Motor neuron (in vitro differentiated cells): ENCODE results near the gene PTPRB. TPM values are rescaled to one million over a fixed set of nuclear protein-coding genes. Genes with fewer than 3 reads are reported as not detected.
A peak's percentile ranks its signal among the peaks of the same experiment; 100 is the strongest.

Experiments
- ATAC-seq, 8 experiments: fragments of 200-7000 bp; cut with Tn5 transposase; replicated peaks in 6 of 8; 2 replicates each; pipeline ENCODE4 v1.8.0; 2021; ENCODE audit warnings: mild to moderate bottlenecking in 8 of 8, moderate library complexity in 8 of 8
- H3K27ac ChIP-seq, 2 donors: fragments of 250-450 bp; sonication (Bioruptor Pico); 2 replicates each; pipeline ENCODE4 v1.9.0; 2021; ENCODE audit warnings: antibody characterized with exemption in 2 of 2, mild to moderate bottlenecking in 2 of 2, moderate library complexity in 1 of 2
- H3K4me1 ChIP-seq, 2 donors: fragments of 250-450 bp; sonication (Bioruptor Pico); replicated peaks in 1 of 2; 2 replicates each; pipeline ENCODE4 v1.6.1; 2021; ENCODE audit warnings: antibody characterized with exemption in 2 of 2, mild to moderate bottlenecking in 2 of 2, moderate library complexity in 1 of 2
- H3K4me3 ChIP-seq, 5 donors: fragments of 250-450 bp; sonication (Bioruptor Pico); 2 replicates each; pipeline ENCODE4 v1.9.0; 2021; ENCODE audit warnings: antibody characterized with exemption in 5 of 5, mild to moderate bottlenecking in 5 of 5, moderate library complexity in 4 of 5
- WGBS, 10 experiments: fragments of 450-650 bp; shearing (Covaris generic); methylation state at CpG; one replicate each; pipeline ENCODE4 v1.0.0; 2022; 5-methylcytosine and 5-hydroxymethylcytosine counted together
- in situ Hi-C, 9 experiments: fragments of 400-800 bp; cut with MboI; loops; one replicate each; pipeline ENCODE4 v1.15.0; 2021; ENCODE audit warnings: low sequenced_read_pairs in 9 of 9, low pct_unique_long_range_greater_than_20kb in 2 of 9; ENCODE audit not compliant: unreplicated experiment in 9 of 9
- total RNA-seq, 8 experiments: library from RNA; unstranded; fragments of 300-600 nt; gene quantifications; 2 replicates each; pipeline versions ENCODE4 v1.2.3 to v1.2.4, GENCODE V29; 2022

PTPRB gene
- total RNA-seq, 8 experiments from 2014 or later: 0.03 to 1.0 (median 0.43) TPM; not detected in 1

DNA sequence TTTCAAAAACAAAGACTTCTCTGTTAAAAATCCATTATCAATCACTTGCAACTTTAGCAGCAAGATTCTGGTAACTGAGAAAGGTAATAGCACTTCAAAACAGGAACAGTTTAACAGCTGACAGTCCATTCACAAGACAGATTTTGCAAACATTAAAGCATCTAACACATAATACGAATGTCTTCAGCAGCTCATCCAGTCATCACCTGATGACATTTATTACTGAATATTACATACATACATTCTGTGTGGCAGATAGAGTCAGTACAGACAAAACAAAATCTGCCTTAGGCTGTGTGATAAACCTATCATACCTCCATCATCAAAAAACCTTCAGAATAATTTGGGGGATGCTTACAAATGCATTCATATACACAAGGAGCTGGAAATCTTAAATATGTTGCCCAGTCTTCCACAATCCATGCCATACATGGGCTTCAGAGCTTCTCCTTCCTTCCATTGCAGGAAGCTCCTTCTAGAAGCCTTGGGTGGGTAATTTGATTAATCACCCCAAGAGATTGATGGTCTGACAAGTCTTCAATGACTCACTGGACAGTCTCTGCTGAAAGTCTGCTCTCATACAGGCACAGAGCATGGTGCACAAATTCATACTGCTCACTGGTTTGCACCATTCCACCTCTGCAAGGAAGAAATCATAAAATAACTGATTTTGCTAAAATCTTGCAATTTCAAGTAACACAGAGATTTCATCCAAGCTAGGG lies 1.6 kb upstream of the PTPRB start:
- 0 to 100% (median 60%) methylated on average over 1 of the region's 1 CpG; no CpG with 5 or more reads in 3 of the 10 experiments for WGBS, 10 experiments
- peak in 5 of 8 experiments; percentile 44 to 68 (median 57) for ATAC-seq
- Histone ChIP-seq H3K4me1 (no peaks in the 10 kb centered on the region), H3K4me3 (no peak overlapping the region), H3K27ac (no peak overlapping the region)
- in situ Hi-C loops: no loop called here

DNA sequence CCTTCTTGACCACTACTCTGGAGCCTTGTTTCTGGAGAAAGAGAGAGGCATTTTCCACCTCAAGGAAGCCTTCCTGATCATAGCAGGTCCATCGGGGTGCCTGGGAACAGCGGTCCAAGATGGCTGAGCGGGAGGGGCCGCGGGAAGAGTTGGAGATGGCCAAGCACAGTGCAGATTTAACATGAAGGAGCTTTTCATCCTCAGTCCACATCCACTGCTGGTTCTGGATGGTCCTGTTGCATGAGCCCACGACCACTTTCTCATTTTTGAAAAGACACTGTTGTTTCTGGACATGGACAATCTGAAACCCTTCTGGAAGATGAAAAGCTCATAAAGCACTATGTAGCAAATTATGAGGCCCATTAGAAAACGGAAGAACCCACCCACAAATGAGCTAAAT lies 1.5 kb downstream of the PTPRB start:
- ATAC-seq: no peak
- in situ Hi-C loops: no loop called here

GRCh38 chr12:70628701-70629480 lies 8.3 kb downstream of the PTPRB start:
- ATAC-seq: no peak
- WGBS, 10 experiments: 73 to 94% (median 89%) methylated on average over 1 to 3 of the region's 3 CpGs
- Histone ChIP-seq H3K4me3 (no peak overlapping the region), H3K27ac (no peak overlapping the region), H3K4me1 (no peaks in the 10 kb centered on the region)
- in situ Hi-C loops: no loop called here

More for the DNA sequence above, 1.5 kb downstream of the PTPRB start:
- Histone ChIP-seq H3K4me3 (no peak overlapping the region), H3K4me1 (no peaks in the 10 kb centered on the region), H3K27ac (no peak overlapping the region)
- WGBS, 10 experiments: 57 to 100% (median 85%) methylated on average over 1 to 7 of the region's 7 CpGs; no CpG with 5 or more reads in 1 of the 10 experiments

DNA sequence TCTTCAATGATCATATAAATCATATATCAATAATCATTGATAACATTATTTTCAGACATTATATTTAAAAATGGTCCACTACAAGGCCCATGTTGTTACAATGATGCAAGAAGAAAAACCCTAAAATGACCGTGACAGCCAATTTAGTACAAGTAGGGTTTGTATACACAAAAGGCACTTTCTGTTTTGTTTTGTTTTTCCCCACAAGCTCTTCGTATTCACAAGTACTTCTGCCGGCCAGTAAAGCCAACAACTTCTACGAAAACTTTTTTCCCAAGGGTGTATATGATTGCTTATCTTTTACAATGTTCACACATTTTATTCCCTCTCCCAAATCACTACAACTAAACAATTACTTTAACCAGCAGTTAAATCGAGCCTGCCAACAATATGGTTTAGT lies 9.6 kb downstream of the PTPRB start:
- WGBS, 10 experiments: 46 to 100% (median 85%) methylated on average over 1 to 5 of the region's 5 CpGs
- Histone ChIP-seq H3K4me1 (no peaks in the 10 kb centered on the region), H3K4me3 (no peak overlapping the region), H3K27ac (no peak overlapping the region)
- no peak for ATAC-seq
- in situ Hi-C loops: no loop called here

DNA sequence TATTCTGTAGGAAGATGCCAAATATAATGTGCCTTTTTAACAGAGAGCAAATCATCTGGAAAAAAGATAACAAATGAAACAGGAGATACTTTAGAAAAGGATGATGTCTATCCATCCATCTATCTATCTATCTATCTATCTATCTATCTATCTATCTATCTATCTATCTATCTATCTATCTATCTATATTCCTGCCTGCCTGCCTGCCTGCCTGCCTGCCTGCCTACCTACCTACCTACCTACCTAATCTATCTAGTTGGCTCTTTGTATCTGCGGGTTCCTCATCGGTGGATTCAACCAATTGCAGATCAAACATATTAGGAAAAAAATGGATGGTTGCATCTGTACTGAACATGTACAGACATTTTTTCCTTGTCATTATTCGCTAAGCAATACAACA lies 11.0 kb downstream of the PTPRB start:
- 40 to 100% (median 94%) methylated on average over 1 to 3 of the region's 3 CpGs; no CpG with 5 or more reads in 1 of the 10 experiments for WGBS, 10 experiments
- no peaks in the 10 kb centered on the region for H3K4me1 ChIP-seq
- ATAC-seq: no peak
- in situ Hi-C loops: no loop called here
- H3K4me3 ChIP-seq: no peak overlapping the region
- no peak overlapping the region for H3K27ac ChIP-seq

- in situ Hi-C loops: no loop called here
- H3K4me1 ChIP-seq: no peaks in the 10 kb centered on the region
- H3K27ac ChIP-seq: no peak overlapping the region
- ATAC-seq: no peak
- no peak overlapping the region for H3K4me3 ChIP-seq
- WGBS, 10 experiments: 54 to 100% (median 81%) methylated on average over 1 to 5 of the region's 5 CpGs
Observed at GRCh38 chr12:70619471-70620152, 17.6 kb downstream of the PTPRB start.

GRCh38 chr12:70618371-70618770 lies 18.9 kb downstream of the PTPRB start:
- 63 to 100% (median 92%) methylated on average over 1 to 4 of the region's 4 CpGs; no CpG with 5 or more reads in 1 of the 10 experiments for WGBS, 10 experiments
- Histone ChIP-seq H3K27ac (no peak overlapping the region), H3K4me1 (no peaks in the 10 kb centered on the region), H3K4me3 (no peak overlapping the region)
- in situ Hi-C loops: no loop called here
- ATAC-seq: no peak

DNA sequence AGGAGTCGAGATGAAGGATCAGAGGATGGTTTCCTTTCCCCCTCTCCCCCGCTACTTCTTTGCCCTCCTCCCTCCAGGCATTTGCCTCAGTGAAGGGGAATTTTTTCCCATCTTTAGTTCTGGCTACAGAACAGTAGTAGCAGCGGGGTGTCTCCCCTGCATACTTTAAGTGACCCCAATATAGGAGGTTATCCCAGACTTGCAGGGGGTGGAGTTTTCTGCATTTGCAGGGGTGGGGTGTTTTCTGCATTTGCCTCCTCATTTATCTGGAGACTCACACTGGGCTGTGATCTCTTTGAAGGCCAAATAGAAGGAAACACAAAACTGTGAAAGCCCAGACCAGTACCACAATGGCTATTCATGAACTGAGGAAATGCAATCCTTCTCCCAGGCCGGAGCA lies 19.8 kb downstream of the PTPRB start:
- 0 to 100% (median 37%) methylated on average over 1 of the region's 4 CpGs; no CpG with 5 or more reads in 4 of the 10 experiments for WGBS, 10 experiments
- no peak overlapping the region for H3K27ac ChIP-seq
- no peaks in the 10 kb centered on the region for H3K4me1 ChIP-seq
- in situ Hi-C loops: no loop called here
- peak in 2 of 8 experiments; percentile 29 to 35 for ATAC-seq
- H3K4me3 ChIP-seq: no peak overlapping the region

GRCh38 chr12:70615174-70615866 lies 21.9 kb downstream of the PTPRB start:
- ATAC-seq: peak in 2 of 8 experiments; percentile 60 to 76
- H3K27ac ChIP-seq: no peak overlapping the region
- WGBS, 10 experiments: 14 to 92% (median 56%) methylated on average over 2 to 5 of the region's 5 CpGs; no CpG with 5 or more reads in 1 of the 10 experiments

GRCh38 chr12:70609739-70610491 lies 27.3 kb downstream of the PTPRB start:
- in situ Hi-C loops: no loop called here
- 0% methylated on average over 2 to 4 of the region's 63 CpGs; no CpG with 5 or more reads in 8 of the 10 experiments for WGBS, 10 experiments
- no peak overlapping the region for H3K27ac ChIP-seq
- H3K4me3 ChIP-seq: peak overlapping the region; percentile 32 to 47 (median 34)
- peaks cover 4% of the 10 kb centered on the region in 2 donors for H3K4me1 ChIP-seq
- peak; percentile 77 to 97 (median 92) for ATAC-seq

More at GRCh38 chr12:70615174-70615866, 21.9 kb downstream of the PTPRB start:
- Histone ChIP-seq H3K4me3 (no peak overlapping the region), H3K4me1 (no peaks in the 10 kb centered on the region)
- in situ Hi-C loops: no loop called here

- 100% methylated on average over 1 of the region's 2 CpGs; no CpG with 5 or more reads in 8 of the 10 experiments for WGBS, 10 experiments
- Histone ChIP-seq H3K27ac (no peak overlapping the region), H3K4me3 (peak overlapping the region in 4 of 5 donors; percentile 32 to 47 (median 38)), H3K4me1 (peaks cover 4% of the 10 kb centered on the region in 2 donors)
- in situ Hi-C loops: no loop called here
- ATAC-seq: peak in 7 of 8 experiments; percentile 8 to 35 (median 20)
Observed at GRCh38 chr12:70609203-70609602, 28.0 kb downstream of the PTPRB start.

DNA sequence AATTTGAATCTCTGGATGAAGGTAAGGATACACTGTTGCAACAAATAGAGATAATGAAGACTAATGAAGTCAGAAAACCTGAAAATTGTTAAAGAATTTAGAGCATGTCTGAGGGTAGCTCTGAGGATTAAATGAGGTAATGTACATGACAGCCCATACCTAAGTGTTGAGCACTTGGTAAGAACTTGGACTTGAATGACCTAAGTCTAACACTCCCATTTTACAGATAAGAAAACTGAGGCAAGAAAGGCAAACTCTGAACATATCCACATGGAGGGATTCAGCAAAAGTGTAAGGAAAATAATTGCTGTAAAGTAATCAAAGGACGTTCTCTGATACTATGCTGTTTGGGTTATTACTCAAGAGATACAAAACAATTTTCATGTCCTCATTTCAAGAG lies 29.0 kb downstream of the PTPRB start:
- Histone ChIP-seq H3K4me1 (peaks cover 4% of the 10 kb centered on the region in 2 donors), H3K4me3 (no peak overlapping the region), H3K27ac (no peak overlapping the region)
- in situ Hi-C loops: no loop called here
- WGBS, 10 experiments: 29 to 100% (median 100%) methylated on average over 1 of the region's 1 CpG; no CpG with 5 or more reads in 2 of the 10 experiments
- ATAC-seq: no peak
